Right hindlimb (tissue), 1 donor: Measurements from ENCODE around the gene TRIM69.
A peak's percentile ranks its signal among the peaks of the same experiment; 100 is the strongest.
"Not testable (repeated sequence)": the region's sequence is repeated elsewhere in the genome, so short reads cannot be mapped to it uniquely, and the experiment has no call there.

Experiments
- DNase-seq: peaks from one replicate; pipeline ENCODE4 v3.0.0-alpha.2; 2018

The TRIM69 gene

DNA sequence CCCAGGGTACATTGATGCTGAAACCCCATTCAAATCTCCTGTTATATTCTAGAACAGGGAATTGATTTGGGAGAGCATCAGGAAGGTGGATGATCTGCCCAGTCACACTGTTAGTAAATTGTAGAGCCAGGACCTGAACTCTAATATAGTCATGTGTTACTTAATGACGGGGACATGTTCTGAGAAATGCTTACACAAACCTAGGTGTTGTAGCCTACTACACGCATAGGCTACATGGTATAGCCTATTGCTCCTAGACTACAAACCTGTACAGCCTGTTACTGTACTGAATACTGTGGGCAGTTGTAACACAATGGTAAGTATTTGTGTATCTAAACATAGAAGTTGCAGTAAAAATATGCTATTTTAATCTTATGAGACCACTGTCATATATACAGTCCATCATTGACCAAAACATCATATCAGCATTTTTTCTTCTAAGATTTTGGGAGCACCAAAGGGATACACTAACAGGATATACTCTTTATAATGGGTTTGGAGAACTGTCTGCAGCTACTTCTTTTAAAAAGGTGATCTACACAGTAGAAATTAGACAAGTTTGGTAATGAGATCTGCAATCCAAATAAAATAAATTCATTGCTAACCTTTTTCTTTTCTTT is 19.2 kb upstream of the TRIM69 start:
- DNase-seq = no peak

DNA sequence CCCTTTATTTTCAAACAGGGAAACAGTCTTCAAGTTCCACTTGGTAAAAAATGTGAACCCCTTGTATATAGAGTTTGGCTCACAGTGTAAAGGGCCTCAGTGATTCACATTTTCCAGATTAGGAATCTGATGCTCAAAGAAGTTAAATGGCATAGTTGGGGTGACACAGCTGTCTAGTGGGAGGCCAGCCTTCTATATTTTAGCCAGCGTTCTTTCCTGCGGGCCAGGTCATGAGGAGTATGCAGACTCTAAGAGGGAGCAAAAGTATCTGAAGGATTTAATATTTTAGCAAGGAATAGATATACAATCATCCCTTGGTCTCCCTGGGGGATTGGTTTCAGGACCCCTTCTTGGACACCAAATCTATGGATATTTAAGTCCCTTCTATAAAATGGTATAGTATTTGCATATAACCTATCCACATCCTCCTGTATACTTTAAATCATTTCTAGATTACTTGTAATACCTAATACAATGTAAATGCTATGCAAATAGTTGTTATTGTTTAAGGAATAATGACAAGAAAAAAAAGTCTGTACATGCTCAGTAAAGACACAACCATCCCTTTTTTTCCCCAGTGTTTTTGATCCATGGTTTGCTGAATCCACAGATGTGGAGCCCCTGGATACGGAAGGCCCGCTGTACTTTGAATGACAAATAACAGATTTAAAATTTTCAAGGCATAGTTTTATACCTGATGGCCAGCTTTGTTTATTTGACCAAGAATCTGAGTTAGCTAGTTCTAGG is 18.0 kb upstream of the TRIM69 start:
- no peak for DNase-seq

DNA sequence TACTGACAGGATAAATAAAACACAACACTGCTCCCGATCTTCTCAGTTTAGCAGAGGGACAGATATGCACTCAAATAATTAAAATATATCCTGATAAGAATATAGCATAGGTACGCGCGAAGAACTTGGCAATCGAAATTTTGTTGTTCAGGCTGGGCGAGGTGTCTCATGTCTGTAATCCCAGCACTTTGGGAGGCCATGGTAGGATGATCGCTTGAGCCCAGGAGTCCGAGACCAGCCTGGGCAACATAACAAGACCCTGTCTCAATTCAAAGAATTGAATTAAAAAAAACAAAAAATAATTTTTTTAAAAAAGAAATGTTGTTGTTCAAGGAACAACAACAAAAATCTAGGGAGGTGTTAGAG is 17.4 kb upstream of the TRIM69 start:
- DNase-seq = no peak

DNA sequence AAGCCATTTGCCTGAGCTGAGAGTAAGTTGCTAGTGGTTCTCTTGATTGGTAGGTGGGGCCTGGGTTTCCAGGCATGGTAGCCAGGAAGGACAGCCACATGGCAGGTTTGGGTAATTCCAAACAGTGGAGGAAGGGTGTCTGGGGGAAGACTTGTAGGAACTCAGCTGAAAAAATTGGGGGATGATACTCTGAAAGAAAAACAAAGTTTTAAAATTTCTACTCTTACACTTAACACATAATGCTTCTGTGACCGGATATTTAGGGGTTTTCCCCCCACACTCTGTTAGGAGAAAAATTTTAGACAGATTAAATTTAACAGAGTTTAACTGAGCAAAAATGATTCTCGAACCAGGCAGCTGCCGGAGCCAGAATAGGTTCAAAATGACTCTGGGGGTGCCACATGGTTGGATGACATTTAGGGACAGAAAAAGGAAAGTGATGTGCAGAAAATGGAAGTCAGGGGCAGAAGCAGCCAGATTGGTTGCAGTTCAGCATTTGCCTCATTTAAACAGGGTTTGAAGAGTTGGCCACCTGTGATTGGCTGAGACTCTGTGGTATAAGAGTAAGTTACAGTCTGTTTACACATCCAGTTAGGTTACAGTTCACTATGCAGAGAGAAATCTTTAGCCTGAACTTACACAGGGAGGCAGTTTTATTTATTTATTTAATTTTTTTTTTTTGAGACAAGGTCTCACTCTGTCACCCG is 16.9 kb upstream of the TRIM69 start:
- no peak for DNase-seq

DNA sequence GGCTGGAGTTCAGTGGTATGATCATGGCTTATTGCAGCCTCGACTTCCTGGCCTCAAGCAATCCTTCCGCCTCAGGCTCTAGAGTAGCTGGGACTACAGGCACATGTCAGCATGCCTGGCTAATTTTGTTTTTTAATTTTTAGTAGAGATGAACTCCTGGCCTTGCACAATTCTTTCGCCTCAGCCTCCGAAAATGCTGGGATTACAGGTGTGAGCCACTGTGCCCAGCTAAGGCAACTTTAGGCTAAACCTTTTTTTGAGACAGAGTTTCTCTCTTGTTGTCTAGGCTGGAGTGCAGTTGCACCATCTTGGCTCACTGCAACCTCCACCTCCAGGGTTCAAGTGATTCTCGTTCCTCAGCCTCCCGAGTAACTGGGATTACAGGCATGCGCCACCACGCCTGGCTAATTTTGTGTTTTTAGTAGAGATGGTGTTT is 16.3 kb upstream of the TRIM69 start:
- DNase-seq = not testable (repeated sequence)

DNA sequence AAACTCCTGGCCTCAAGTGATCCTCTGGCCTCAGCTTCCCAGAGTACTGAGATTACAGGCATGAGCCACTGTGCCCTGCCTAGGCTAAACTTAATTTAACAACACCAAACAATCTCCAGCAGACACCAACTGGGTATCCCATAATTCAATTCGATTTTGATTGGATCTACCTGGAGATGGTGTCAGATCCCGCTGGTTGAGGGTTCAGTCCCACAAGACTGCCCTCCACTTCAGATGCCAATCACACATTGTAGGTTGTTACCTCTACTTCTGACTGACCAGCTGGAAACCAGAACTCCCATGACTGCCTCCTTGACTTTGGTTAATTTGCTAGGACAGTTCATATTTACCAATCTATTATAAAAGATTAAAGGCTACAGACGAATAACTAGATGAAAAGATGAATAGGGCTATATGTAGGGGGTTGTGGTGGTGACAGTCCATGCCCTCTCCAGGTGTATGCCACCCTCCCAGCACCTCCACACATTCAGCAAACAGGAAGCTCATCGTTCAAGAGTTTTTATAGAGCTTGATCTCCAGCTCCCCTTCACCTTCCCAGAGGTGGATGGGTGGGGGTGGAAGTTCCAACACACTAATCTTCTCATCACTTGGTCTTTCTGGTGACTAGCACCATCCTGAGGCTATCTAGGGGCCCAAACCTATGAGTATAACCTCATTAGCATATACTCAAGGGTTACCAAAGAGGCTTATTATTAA is 15.7 kb upstream of the TRIM69 start:
- DNase-seq = no peak

DNA sequence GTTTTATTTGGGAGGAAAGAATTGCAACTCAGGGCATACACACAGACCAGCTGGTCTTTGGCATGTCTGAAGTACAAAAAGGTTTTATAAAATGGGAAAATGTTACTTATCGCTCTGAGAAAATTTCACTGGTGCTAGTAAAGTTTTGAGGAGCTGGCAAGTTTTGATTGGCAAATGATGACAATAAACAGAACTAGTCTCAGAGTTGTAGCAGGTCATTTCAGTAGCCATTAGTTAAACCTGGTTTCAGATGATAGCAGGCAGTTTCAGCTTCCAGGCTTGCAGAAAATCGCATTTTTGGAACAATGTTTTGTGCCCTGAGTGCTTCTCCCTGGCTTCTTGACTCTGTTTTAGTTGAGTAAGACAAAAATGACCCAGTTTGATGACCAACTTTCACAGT is 14.3 kb upstream of the TRIM69 start:
- no peak for DNase-seq

DNA sequence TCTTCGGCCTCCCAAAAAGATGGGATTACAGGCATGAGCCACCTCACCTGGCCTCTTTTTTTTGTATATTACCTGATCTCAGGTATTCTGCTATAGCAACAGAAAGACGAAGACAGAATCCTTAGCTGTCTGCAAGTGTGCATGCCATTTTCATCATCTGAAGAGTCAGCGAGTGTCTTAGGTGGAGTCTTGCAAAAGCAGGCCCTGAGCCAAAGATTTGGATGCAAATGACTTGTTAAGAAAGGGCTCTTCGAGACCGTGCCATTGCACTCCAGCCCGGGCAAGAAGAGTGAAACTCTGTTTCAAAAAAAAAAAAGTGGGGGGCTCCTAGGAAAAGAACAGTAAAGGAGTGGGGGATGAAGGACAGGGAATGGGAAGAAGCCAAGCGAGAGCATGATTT is 10.2 kb upstream of the TRIM69 start:
- DNase-seq = no peak

DNA sequence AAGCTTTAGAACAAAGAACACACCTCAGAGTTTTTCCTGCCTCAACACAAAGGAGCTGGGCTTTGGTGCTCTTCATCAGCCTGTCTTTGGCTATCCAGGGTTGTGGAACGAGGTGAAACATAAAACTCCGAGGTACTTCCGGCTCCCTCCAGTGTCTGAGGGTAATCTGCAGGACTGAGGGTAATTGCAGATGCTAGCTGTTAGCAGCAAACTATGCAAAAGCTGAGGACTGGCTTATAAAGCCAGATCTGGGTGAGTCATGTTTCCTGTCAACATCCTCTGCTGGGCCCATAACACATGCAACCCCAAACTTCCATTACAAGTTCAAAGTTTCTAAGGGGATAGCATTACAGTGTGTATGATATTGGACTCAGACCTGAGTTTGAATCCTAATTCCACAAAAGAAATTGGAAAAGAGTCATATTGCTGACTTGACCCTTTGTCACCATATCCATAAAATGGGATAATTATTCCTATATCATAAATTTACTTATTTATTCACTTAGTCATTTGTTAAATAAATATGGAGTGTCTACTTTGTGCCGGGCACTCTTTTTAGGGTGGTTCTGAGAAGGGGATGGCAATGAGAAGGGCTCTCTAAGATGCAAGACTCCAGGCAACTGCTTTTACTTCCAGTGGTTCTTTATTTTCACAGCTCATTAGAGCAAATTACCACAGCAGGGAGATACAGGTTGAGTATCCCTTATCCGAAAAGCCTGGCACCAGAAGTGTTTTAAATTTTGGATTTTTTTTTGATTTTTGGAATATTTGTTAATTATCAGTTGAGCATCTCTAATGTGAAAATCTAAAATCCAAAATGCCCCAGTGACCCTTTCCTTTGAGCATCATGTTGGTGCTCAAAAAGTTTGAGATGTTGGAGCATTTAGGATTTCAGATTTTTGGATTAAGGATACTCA is 9.5 kb upstream of the TRIM69 start:
- no peak for DNase-seq

DNA sequence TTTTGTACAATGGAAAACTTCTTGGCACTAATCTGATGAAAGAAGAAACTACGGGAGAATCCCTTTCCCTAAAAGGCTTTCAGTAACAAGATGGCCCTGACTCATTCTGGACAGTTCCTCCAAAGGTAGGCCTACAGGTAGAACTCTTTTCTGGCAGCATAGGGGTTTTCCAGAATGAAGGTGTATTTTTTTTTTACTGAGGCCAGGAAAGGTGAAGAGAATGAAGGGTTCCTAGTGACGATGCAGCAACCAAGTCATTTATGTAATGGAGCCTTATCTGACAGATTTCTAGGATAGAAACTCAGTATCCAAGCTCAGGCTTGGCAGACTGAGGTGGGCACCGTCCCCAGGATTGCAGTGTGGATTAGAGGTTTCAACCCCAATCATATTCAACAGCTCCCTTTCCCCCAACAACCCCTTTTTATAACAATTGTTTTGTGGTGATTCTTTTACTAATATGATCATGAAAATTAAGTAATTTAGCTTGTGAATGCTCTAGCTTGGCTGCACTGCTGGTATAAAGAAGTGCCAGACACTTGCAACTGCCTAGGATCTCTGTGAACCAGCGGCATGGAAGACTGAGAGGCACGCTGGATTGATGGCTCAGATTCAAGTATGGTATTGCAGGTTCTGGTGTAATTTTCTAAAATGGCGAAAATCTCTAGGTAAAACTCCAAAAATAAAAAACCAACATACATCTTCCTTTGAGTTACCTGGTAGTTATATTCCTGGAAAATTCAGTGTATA is 8.7 kb upstream of the TRIM69 start:
- DNase-seq = no peak

DNA sequence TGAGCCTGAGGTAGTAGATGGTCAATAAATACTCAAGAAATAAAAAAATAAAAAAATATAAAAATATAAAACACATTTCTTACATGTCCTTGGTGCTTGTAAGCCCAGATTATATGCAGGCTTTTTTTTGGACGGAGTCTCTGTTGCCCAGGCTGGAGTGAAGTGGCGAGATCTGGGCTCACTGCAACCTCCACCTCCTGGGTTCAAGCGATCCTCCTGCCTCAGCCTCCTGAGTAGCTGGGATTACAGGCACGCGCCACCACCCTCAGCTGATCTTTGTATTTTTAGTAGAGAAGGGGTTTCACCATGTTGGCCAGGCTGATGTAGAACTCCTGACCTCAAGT is 8.1 kb upstream of the TRIM69 start:
- DNase-seq = not testable (repeated sequence)

DNA sequence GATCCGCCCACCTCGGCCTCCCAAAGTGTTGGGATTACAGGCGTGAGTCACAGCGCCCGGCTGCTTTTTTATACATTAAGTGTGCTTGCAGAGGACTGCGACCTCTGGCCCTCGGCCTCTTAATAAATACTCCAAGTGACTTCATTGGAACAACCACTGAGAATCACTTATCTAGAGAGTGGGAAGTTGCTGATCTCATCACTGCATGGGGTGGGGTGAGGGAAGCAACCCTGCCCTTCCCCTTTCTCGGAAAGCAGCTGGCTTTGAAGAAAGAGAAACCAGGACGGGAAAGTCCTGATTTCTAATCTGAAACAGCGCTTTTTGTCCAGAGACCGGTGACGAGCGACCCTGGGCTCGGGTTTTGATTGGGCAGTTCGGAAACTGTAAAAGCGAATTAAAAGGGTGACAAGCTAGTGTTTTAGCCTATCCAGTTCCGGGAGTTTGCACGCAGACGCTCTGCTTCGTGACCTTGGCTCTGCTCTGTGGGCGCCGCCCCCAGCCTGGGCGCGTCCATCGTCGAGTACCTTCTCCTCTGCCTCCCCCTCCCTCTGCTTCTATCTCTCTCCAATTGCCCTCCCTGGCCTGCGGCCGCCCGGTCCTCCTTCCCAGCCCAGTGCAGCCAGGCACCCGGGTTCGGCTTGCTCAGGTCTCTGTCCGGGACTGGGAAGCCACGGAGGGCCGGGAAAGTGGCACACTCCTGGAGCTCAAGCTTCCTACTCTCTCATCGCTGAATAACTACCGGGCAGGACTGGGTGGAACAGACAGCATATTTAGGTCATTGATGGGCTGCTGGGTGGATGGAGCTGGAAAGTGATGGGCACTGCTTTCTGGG is 7.5 kb upstream of the TRIM69 start:
- peak; percentile 98 for DNase-seq

DNA sequence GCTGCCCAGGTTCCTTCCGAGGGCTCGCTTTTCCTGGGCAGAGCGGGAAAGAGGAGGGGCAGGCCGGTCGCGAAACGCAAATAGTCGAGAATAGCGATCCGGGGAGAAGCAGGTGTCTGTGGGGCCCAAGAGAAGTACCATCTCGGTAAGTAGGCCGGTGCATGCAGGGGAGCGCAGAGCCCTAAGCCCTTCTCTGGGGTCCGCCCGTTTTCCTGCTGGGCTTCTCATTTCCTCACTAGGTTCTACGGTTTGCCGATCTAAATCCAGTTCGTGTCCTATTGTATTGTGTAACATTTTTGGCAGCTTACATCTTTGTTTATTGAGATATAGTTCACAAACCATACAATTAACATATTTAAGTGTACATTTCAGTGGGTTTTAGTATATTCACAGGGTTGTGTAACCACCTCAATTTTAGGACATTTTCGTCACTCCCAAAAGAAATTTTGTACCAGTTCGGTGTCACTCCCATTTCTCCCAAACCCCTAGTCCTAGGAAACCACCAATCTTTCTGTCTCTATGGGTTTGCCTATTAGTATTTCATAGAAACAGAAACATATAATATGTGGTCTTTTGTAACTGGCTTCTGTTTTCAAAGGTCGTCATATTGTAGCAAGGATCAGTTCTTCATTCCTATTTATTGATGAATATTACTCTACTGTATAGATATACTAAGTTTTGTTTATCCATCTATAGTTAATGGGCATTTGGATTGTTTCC is 6.8 kb upstream of the TRIM69 start:
- DNase-seq = no peak

DNA sequence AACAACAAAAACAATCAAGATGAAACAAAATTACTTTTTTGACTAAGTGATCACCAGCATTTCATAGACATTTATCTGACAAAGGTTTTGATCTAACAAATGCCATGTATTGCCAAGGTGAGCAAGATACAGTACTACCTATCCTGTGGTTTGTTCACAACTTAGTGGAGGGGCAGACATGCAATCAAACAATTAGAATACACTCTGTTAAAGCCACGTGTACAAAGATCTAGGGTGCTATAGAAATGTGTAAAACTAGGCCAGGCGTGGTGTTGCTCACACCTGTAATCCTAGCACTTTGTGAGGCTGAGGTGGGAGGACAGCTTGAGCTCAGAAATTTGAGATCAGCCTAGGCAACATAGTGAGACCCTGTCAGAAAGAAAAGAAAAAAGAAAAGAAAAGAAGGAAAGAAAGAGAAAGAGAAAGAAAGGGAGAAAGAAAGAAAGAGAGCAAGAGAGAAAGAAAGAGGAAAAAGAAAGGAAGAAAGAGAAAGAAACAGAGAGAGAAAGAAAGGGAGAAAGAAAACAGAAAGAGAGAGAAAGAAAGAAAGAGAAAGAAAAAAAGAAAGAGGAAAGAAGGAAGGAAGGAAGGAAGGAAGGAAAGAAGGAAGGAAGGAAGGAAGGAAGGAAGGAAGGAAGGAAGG is 1.4 kb upstream of the TRIM69 start:
- no peak for DNase-seq

DNA sequence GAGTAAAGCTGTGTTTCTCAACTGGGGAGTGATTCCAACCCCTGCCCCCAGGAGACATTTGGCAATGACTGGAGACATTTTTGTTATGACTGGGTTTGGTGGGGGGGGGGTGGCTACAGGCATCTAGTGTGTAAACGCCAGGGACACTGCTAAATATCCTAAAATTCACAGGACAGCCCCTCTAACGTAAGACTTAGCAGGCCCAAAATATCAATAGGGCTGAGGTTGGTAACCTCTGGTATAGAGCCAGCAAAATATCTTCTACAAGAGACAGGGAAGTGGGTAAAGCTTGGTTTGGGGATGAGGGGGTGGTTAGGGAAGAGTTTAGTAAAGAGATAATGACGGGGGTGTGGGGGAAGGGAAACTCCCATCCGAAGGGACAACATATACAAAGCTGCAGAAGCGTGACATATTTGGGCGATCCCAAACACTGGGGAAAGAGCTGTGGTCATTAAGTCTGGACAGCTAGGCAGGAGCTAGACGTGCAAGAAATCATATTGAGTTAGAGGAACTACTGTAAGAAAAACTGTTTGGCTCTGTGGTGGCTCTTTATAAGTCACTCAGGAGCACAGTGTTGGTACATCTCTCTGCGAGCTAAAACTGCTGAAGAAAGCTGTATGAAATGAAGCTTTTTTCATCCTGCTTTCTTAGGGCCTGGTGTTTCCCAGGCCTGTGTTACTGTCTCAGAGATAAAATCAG is 697 bp upstream of the TRIM69 start:
- DNase-seq = no peak

DNA sequence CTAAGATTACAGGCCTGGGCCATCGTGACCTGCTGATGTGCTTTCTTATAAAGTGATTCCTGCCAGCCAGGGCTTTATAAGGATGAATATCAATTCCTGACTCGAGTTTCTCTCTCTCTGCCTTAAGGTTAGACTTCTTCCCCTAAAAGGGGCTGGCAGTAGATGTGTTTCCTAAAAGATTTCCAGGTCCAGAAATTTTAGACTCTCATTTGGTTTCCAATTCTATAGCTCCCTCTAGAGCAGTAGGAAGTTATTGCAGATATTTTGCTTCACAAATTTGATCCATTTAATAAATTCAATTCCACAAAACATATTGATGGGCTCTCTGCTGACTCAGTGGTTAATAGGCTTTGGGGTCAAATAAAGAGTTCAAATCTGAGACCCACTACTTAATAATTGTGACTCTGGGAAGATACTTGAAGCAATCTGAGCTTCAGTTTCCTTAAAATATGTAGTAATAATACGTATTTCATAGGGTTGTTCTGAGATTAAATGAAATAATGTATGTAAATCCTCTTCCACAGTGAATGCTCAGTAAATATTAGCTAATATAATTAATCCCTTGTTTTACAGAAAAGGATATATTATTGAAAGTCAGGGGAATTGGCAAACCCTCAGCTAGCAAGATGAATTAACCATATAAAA is 2.1 kb downstream of the TRIM69 start:
- no peak for DNase-seq

DNA sequence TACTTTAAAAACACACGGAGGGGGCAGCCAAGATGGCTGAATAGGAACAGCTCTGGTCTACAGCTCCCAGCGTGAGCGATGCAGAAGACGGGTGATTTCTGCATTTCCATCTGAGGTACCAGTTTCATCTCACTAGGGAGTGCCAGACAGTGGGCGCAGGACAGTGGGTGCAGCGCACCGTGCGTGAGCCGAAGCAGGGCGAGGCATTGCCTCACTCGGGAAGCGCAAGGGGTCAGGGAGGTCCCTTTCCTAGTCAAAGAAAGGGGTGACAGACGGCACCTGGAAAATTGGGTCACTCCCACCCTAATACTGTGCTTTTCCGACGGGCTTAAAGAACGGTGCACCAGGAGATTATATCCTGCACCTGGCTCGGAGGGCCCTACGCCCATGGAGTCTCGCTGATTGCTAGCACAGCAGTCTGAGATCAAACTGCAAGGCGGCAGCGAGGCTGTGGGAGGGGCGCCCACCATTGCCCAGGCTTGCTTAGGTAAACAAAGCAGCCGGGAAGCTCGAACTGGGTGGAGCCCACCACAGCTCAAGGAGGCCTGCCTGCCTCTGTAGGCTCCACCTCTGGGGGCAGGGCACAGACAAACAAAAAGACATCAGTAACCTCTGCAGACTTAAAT is 3.0 kb downstream of the TRIM69 start:
- DNase-seq = not testable (repeated sequence)

DNA sequence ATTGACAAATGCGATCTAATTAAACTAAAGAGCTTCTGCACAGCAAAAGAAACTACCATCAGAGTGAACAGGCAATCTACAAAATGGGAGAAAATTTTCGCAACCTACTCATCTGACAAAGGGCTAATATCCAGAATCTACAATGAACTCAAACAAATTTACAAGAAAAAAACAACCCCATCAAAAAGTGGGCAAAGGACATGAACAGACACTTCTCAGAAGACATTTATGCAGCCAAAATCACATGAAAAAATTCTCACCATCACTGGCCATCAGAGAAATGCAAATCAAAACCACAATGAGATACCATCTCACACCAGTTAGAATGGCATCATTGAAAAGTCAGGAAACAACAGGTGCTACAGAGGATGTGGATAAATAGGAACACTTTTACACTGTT is 7.1 kb downstream of the TRIM69 start:
- DNase-seq = not testable (repeated sequence)
